ENCODE results near the gene GPX3.

Gene GPX3

GRCh38 chr5:151012862-151013261 lies 7.5 kb upstream of the GPX3 start:
- DNase-seq (ENCODE audit: low read depth in 2 of 3, low spot score in 2 of 3), result no peak

- no peak for DNase-seq (ENCODE audit: low read depth in 2 of 3, low spot score in 2 of 3)
Measured at GRCh38 chr5:151014680-151015343, 5.6 kb upstream of the GPX3 start.

- DNase-seq (ENCODE audit: low read depth in 2 of 3, low spot score in 2 of 3), result no peak
Measured at GRCh38 chr5:151015974-151016587, 4.3 kb upstream of the GPX3 start.

GRCh38 chr5:151016700-151017099 lies 3.7 kb upstream of the GPX3 start:
- DNase-seq (ENCODE audit: low read depth in 2 of 3, low spot score in 2 of 3), result no peak

GRCh38 chr5:151017897-151018296 lies 2.5 kb upstream of the GPX3 start:
- no peak for DNase-seq (ENCODE audit: low read depth in 2 of 3, low spot score in 2 of 3)

GRCh38 chr5:151018846-151019245 lies 1.5 kb upstream of the GPX3 start:
- no peak for DNase-seq (ENCODE audit: low read depth in 2 of 3, low spot score in 2 of 3)

GRCh38 chr5:151019331-151019730 lies 1.1 kb upstream of the GPX3 start:
- DNase-seq (ENCODE audit: low read depth in 2 of 3, low spot score in 2 of 3), result no peak

GRCh38 chr5:151021746-151022145 lies 1.4 kb downstream of the GPX3 start:
- DNase-seq (ENCODE audit: low read depth in 2 of 3, low spot score in 2 of 3), result no peak

GRCh38 chr5:151022511-151023018 lies 2.2 kb downstream of the GPX3 start:
- DNase-seq (ENCODE audit: low read depth in 2 of 3, low spot score in 2 of 3), result no peak

- no peak for DNase-seq (ENCODE audit: low read depth in 2 of 3, low spot score in 2 of 3)
Measured at GRCh38 chr5:151023047-151023615, 2.7 kb downstream of the GPX3 start.

GRCh38 chr5:151023651-151024050 lies 3.3 kb downstream of the GPX3 start:
- DNase-seq (ENCODE audit: low read depth in 2 of 3, low spot score in 2 of 3), result no peak

- DNase-seq (ENCODE audit: low read depth in 2 of 3, low spot score in 2 of 3), result no peak
Measured at GRCh38 chr5:151024440-151025249, 4.3 kb downstream of the GPX3 start.

- DNase-seq (ENCODE audit: low read depth in 2 of 3, low spot score in 2 of 3), result no peak
Measured at GRCh38 chr5:151025250-151025606, 4.8 kb downstream of the GPX3 start.

GRCh38 chr5:151026088-151026487 lies 5.7 kb downstream of the GPX3 start:
- no peak for DNase-seq (ENCODE audit: low read depth in 2 of 3, low spot score in 2 of 3)

GRCh38 chr5:151026679-151027078 lies 6.3 kb downstream of the GPX3 start:
- no peak for DNase-seq (ENCODE audit: low read depth in 2 of 3, low spot score in 2 of 3)

GRCh38 chr5:151027961-151028479 lies 7.6 kb downstream of the GPX3 start:
- no peak for DNase-seq (ENCODE audit: low read depth in 2 of 3, low spot score in 2 of 3)

- no peak for DNase-seq (ENCODE audit: low read depth in 2 of 3, low spot score in 2 of 3)
Measured at GRCh38 chr5:151028717-151029116, 8.3 kb downstream of the GPX3 start.

GRCh38 chr5:151029179-151030055 lies 9.0 kb downstream of the GPX3 start:
- DNase-seq (ENCODE audit: low read depth in 2 of 3, low spot score in 2 of 3), result no peak

GRCh38 chr5:151030056-151030336 lies 9.6 kb downstream of the GPX3 start:
- DNase-seq (ENCODE audit: low read depth in 2 of 3, low spot score in 2 of 3), result no peak

- no peak for DNase-seq (ENCODE audit: low read depth in 2 of 3, low spot score in 2 of 3)
Measured at GRCh38 chr5:151030379-151030778, 10.0 kb downstream of the GPX3 start.

- DNase-seq (ENCODE audit: low read depth in 2 of 3, low spot score in 2 of 3), result no peak
Measured at GRCh38 chr5:151031554-151031953, 11.2 kb downstream of the GPX3 start.
